Activated naive CD4-positive, alpha-beta T cell treated with anti-CD3 and anti-CD28 coated beads, Interleukin-2, amount 50 U/mL, for 24 hours (primary cell): ENCODE results near the gene PRKX.
"Not testable (repeated sequence)": the region's sequence is repeated elsewhere in the genome, so short reads cannot be mapped to it uniquely, and the experiment has no call there.

ENCODE experiments used
- H3K27ac Mint-ChIP-seq: one replicate; pipeline ENCODE4 v1.8.0; 2021; ENCODE audit warnings: mild to moderate bottlenecking, mixed read lengths
- H3K27me3 Mint-ChIP-seq: one replicate; pipeline ENCODE4 v1.8.0; 2021; ENCODE audit warnings: mixed read lengths
- H3K36me3 Mint-ChIP-seq: one replicate; pipeline ENCODE4 v1.8.0; 2021; ENCODE audit warnings: mixed read lengths
- H3K4me1 Mint-ChIP-seq: one replicate; pipeline ENCODE4 v1.8.0; 2021; ENCODE audit warnings: mixed read lengths
- H3K4me3 Mint-ChIP-seq: one replicate; pipeline ENCODE4 v1.8.0; 2021; ENCODE audit warnings: mild to moderate bottlenecking, mixed read lengths
- H3K9me3 Mint-ChIP-seq: one replicate; pipeline ENCODE4 v1.8.0; 2021; ENCODE audit warnings: mixed read lengths

Gene PRKX

DNA sequence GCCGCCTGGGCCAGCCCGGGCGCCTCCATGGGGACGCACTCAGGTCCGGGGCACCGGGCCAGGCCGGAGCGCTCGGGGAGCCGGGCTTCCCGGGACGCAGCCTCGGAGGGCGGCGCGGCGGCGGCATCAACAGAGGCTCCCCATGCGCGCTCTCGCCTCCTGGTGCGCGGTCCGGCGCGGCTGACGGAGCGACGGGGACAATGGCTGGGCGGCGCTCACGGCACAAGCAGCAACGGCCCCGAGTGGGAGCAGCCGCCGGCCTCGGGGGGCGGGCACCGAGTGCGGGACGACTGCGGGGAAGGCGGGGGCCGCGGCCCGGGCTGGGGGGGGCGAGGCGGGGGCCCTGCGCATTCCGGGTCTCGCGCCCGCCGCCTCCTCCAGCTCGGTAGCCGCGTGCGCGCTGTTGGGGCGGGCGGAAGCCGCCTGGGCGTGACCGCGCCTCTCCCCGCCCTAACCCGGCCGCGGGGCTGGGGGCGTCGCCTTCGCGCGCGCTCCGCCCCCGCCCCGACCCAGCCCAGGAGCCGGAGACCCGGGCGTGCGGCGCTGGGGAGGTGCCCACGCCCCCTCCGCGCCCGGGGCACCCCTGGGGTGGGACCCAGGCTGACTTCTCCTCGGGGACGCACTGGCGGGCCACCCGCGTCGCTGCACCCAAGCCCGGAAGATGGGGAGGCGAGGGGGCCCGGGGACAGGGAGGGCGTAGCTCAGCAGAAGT is at the start of gene PRKX:
TSS of gene PRKX (minus strand) at position 425 of the 712 bp plus-strand sequence. CDS start at position 29, 396 bp downstream.
- no peaks in the 10 kb centered on the region for H3K27me3 Mint-ChIP-seq
- H3K4me1 Mint-ChIP-seq = peaks cover 13% of the 10 kb centered on the region
- no peaks in the 10 kb centered on the region for H3K9me3 Mint-ChIP-seq
- peak within 1 kb of the TSS; percentile 95 for H3K27ac Mint-ChIP-seq
- H3K4me3 Mint-ChIP-seq = peak within 1 kb of the TSS; percentile 97
- H3K36me3 Mint-ChIP-seq = no peaks in the 10 kb centered on the region

DNA sequence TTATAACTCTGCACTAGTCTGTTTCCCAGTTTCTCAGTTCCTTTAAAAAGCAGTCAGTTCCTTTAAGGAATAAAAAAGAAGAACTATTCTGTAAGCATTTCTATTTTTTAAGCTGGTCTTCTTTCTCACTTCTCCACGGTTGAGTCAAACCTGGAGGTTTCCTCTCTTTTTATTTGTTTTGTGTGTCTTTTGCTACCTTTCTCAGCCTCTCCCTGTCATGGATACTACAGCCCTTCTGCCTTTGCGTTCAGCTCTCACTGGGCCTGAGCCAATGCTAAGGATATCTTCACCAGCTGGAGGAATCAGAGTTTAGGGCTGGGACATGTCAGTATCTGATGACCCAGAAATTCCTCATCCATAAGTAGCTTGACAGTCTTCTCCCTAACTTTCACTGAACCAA is 49.7 kb upstream of the PRKX start:
- H3K27ac Mint-ChIP-seq = no peak overlapping the region
- H3K9me3 Mint-ChIP-seq = peaks cover 7% of the 10 kb centered on the region
- no peaks in the 10 kb centered on the region for H3K4me1 Mint-ChIP-seq
- H3K4me3 Mint-ChIP-seq = no peak overlapping the region
- H3K36me3 Mint-ChIP-seq = no peaks in the 10 kb centered on the region
- H3K27me3 Mint-ChIP-seq = no peaks in the 10 kb centered on the region

GRCh38 chrX:3757510-3758025 is 44.1 kb upstream of the PRKX start:
- Mint-ChIP-seq H3K4me3 (no peak overlapping the region), H3K9me3 (no peaks in the 10 kb centered on the region), H3K4me1 (no peaks in the 10 kb centered on the region), H3K27me3 (no peaks in the 10 kb centered on the region), H3K27ac (no peak overlapping the region), H3K36me3 (no peaks in the 10 kb centered on the region)

DNA sequence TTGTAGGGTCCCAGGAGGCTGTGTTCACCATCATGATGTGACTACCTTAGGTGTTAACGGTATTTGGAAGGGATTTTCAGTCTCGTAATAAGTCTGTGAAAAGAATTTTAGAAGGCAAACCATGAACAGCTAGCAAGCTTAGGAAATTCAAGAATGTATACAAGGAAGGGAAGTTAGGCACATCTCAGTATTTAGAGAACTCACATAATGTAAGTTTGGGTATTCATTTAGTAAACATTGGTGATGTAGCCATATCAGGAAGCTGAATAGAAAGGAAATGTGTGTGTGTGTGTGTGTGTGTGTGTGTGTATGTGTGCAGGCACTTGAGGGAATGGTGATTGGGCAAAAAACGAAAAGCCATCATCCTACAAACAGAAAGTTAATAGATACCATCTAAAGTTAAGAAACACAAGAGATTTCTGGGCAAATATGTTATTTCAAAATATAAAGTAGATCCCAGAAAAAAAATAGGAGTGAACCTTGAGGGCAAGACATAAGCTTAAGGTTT is 34.7 kb upstream of the PRKX start:
- Mint-ChIP-seq H3K9me3 (no peaks in the 10 kb centered on the region), H3K4me3 (no peak overlapping the region), H3K4me1 (peaks cover 19% of the 10 kb centered on the region), H3K27me3 (no peaks in the 10 kb centered on the region), H3K36me3 (no peaks in the 10 kb centered on the region), H3K27ac (peak overlapping the region; percentile 46)

- Mint-ChIP-seq H3K9me3 (no peaks in the 10 kb centered on the region), H3K36me3 (no peaks in the 10 kb centered on the region), H3K4me1 (peaks cover 20% of the 10 kb centered on the region), H3K27ac (peak overlapping the region; percentile 57), H3K27me3 (no peaks in the 10 kb centered on the region), H3K4me3 (peak overlapping the region; percentile 64)
Observed at GRCh38 chrX:3743801-3744439, 30.5 kb upstream of the PRKX start.

- not testable (repeated sequence) for H3K27ac Mint-ChIP-seq
Observed at GRCh38 chrX:3740946-3741345, 27.5 kb upstream of the PRKX start.

DNA sequence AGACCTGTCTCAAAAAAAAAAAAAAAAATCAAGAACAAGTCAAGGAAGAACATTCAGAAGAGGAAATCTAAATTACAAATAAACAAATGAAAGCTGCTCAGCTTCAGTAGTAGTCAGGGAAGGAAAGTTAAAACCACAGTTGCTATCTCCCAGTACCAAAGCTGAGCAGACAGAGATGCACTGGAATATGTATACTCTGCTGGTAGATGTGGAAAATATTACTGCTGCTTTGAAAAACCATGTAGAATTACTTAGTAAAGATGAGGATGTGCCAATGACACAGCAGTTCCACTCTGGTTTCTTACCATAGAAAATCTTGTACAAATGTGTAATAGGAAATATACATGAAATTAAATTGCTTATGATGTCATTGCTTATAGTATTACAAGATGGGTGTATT is 25.1 kb upstream of the PRKX start:
- Mint-ChIP-seq H3K4me3 (no peak overlapping the region), H3K27me3 (no peaks in the 10 kb centered on the region), H3K36me3 (no peaks in the 10 kb centered on the region), H3K9me3 (no peaks in the 10 kb centered on the region), H3K4me1 (peaks cover 11% of the 10 kb centered on the region), H3K27ac (no peak overlapping the region)

More at GRCh38 chrX:3740946-3741345, 27.5 kb upstream of the PRKX start:
- H3K36me3 Mint-ChIP-seq, H3K27me3 Mint-ChIP-seq, H3K4me3 Mint-ChIP-seq, H3K9me3 Mint-ChIP-seq: not testable (repeated sequence)
- peaks cover 14% of the 10 kb centered on the region for H3K4me1 Mint-ChIP-seq

GRCh38 chrX:3736536-3736935 is 23.1 kb upstream of the PRKX start:
- H3K36me3 Mint-ChIP-seq, H3K9me3 Mint-ChIP-seq, H3K27ac Mint-ChIP-seq, H3K4me3 Mint-ChIP-seq, H3K27me3 Mint-ChIP-seq: not testable (repeated sequence)
- peaks cover 11% of the 10 kb centered on the region for H3K4me1 Mint-ChIP-seq

GRCh38 chrX:3735891-3736290 is 22.4 kb upstream of the PRKX start:
- H3K36me3 Mint-ChIP-seq, H3K27ac Mint-ChIP-seq, H3K9me3 Mint-ChIP-seq, H3K4me3 Mint-ChIP-seq, H3K27me3 Mint-ChIP-seq: not testable (repeated sequence)
- peaks cover 11% of the 10 kb centered on the region for H3K4me1 Mint-ChIP-seq

DNA sequence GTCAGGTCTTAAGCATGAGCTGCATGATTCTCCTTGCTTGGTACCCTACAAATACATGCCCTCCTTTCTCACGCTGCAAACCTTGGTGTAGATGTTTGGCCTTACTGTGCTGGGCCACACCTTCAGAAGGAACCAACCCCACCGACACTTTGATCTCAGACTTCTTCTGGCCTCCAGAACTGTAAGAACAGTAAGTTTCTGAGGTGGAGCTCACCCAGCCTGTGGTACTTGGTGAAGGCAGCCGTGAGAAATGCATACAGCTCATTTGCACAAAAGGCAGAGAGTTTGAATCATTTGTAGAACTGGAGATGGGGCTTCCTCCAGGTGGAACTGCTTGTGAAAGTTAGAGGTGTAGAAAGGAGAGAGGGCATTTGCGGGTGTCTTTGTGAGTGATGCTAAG is 21.0 kb upstream of the PRKX start:
- H3K4me1 Mint-ChIP-seq = peaks cover 11% of the 10 kb centered on the region
- not testable (repeated sequence) for H3K4me3 Mint-ChIP-seq, H3K27me3 Mint-ChIP-seq, H3K27ac Mint-ChIP-seq, H3K36me3 Mint-ChIP-seq, H3K9me3 Mint-ChIP-seq

GRCh38 chrX:3733043-3733430 is 19.6 kb upstream of the PRKX start:
- H3K4me1 Mint-ChIP-seq = peaks cover 4% of the 10 kb centered on the region
- H3K9me3 Mint-ChIP-seq = no peaks in the 10 kb centered on the region
- H3K27ac Mint-ChIP-seq = no peak overlapping the region
- H3K4me3 Mint-ChIP-seq = no peak overlapping the region
- no peaks in the 10 kb centered on the region for H3K36me3 Mint-ChIP-seq
- no peaks in the 10 kb centered on the region for H3K27me3 Mint-ChIP-seq

DNA sequence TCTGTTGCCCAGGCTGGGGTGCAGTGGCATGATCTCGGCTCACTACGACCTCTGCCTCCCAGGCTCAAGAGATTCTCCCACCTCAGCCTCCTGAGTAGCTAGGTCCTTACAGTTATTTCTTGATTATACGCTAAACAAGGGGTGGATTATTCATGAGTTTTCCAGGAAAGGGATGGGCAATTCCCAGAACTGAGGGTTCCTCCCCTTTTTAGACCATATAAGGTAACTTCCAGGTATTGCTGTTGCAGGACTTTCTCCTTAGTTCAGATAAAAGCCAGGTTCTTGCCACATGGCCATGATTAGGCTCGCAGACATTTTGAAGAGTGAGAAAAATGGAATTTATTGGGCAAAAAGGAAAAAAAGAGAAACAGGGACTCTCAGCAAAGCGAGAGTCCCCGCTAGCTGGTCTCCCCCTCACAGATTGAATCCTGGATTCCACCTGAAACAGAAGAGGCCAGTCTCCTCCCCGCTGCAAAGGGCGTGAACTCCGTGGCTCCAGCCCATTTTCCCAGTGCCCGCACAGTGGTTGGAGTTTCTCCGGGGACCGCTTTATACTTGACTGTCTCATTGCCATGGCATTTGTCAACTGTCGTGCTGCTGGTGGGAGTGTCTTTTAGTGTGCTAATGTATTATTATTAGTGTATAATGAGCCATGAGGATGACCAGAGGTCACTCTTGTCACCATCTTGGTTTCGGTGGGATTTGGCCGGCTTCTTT is 19.0 kb upstream of the PRKX start:
- not testable (repeated sequence) for H3K27ac Mint-ChIP-seq, H3K4me3 Mint-ChIP-seq, H3K27me3 Mint-ChIP-seq, H3K4me1 Mint-ChIP-seq, H3K36me3 Mint-ChIP-seq, H3K9me3 Mint-ChIP-seq

GRCh38 chrX:3728454-3728853 is 15.0 kb upstream of the PRKX start:
- no peaks in the 10 kb centered on the region for H3K27me3 Mint-ChIP-seq
- no peaks in the 10 kb centered on the region for H3K9me3 Mint-ChIP-seq

GRCh38 chrX:3723460-3723859 is 10.0 kb upstream of the PRKX start:
- not testable (repeated sequence) for H3K9me3 Mint-ChIP-seq, H3K4me3 Mint-ChIP-seq, H3K4me1 Mint-ChIP-seq, H3K27me3 Mint-ChIP-seq, H3K27ac Mint-ChIP-seq, H3K36me3 Mint-ChIP-seq

More at GRCh38 chrX:3728454-3728853, 15.0 kb upstream of the PRKX start:
- Mint-ChIP-seq H3K36me3 (no peaks in the 10 kb centered on the region), H3K27ac (no peak overlapping the region), H3K4me1 (no peaks in the 10 kb centered on the region), H3K4me3 (no peak overlapping the region)

DNA sequence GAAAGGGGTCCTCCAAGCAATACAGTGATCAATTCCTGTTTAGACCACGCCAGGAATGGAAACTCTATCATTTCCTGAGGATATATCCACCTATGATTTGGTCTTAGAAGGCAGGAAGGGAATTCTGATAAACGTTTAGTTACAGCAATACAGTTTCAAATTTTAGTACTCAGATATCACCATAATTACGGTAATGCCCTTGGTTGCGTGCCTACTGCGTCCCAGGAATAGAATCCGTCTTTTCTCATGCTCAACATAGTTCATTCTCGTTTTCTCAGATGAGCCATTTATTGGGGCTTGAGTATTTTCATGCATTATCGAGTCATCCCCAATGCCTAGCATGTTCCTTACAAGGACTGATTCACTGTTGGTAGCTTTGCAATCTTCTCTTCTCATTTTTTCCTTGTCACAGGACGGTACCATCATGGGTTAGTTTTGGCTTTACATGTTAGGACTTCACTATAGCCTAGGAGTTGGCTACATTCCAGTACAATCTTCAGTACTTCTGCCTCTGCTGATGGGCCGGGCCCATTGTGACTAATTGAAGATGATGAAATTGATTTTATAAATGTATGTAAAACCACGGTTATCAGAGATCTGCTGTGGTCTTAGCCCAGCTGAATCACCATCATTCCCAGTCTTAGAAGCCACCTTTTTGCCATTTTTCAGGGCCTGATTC is 4.4 kb upstream of the PRKX start:
- Mint-ChIP-seq H3K4me3 (no peak overlapping the region), H3K27ac (no peak overlapping the region), H3K4me1 (no peaks in the 10 kb centered on the region), H3K36me3 (no peaks in the 10 kb centered on the region), H3K27me3 (no peaks in the 10 kb centered on the region), H3K9me3 (no peaks in the 10 kb centered on the region)
